Astrocyte of the spinal cord (primary cell): ENCODE results near the gene ITGAE.

Source experiments
- DNase-seq: peaks from one replicate; pipeline ENCODE4 v3.0.0; 2011; ENCODE audit warnings: low read depth, low spot score
- H3K4me3 ChIP-seq: 2 replicates; pipeline ENCODE4 v1.5.1; 2011; ENCODE audit warnings: low read depth, mild to moderate bottlenecking, low read length, moderate library complexity
- in situ Hi-C: cut with HindIII; loops from 2 replicates; pipeline ENCODE4 v1.10.0; 2017; ENCODE audit warnings: low sequenced_read_pairs
- TF ChIP-seq, protein P1 (sequence below): IDR thresholded peaks from 2 replicates; pipeline ENCODE4 v1.5.1; 2012; ENCODE audit warnings: low read depth, mild to moderate bottlenecking, low read length, inconsistent platforms

The ITGAE gene

DNA sequence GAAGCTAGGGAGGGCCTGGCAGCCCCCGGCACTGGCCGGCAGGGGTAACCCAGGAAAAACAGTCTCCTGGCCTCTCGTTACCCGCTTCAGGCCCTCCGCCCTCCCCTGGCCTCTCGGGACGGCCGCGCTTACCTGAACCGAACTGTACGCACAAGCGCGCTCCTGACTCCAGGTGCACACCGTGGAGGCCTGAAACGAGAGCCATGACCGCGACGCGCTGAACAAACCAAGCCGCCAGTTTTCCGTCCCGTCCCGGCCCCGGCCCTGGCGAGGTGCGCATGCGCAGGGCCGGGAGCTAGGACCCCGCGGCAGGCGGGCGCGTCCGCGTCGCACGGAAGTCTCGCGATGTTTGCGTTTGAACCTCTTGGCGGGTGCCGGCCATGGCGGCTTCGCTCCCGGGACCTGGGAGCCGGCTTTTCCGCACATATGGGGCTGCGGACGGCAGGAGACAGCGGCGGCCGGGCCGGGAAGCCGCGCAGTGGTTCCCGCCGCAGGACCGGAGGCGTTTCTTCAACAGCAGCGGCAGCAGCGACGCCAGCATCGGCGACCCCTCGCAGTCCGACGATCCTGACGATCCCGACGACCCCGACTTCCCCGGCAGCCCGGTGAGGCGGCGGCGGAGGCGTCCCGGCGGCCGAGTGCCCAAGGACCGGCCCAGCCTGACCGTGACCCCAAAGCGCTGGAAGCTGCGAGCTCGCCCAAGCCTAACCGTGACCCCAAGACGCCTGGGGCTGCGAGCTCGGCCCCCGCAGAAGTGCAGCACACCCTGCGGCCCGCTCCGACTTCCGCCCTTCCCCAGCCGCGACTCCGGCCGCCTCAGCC lies 77.2 kb downstream of the ITGAE start, which contains the start of gene HASPIN:
Gene HASPIN (plus strand): TSS at position 348 of the 822 bp plus-strand sequence. CDS start 33 bp downstream, at position 381.
- DNase-seq, result peak; percentile 88
- in situ Hi-C loops, result no loop called here
- H3K4me3 ChIP-seq, result peak within 1 kb of the TSS; percentile 91
- TF ChIP-seq, protein P1, sequence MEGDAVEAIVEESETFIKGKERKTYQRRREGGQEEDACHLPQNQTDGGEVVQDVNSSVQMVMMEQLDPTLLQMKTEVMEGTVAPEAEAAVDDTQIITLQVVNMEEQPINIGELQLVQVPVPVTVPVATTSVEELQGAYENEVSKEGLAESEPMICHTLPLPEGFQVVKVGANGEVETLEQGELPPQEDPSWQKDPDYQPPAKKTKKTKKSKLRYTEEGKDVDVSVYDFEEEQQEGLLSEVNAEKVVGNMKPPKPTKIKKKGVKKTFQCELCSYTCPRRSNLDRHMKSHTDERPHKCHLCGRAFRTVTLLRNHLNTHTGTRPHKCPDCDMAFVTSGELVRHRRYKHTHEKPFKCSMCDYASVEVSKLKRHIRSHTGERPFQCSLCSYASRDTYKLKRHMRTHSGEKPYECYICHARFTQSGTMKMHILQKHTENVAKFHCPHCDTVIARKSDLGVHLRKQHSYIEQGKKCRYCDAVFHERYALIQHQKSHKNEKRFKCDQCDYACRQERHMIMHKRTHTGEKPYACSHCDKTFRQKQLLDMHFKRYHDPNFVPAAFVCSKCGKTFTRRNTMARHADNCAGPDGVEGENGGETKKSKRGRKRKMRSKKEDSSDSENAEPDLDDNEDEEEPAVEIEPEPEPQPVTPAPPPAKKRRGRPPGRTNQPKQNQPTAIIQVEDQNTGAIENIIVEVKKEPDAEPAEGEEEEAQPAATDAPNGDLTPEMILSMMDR, result peak; percentile 23

DNA sequence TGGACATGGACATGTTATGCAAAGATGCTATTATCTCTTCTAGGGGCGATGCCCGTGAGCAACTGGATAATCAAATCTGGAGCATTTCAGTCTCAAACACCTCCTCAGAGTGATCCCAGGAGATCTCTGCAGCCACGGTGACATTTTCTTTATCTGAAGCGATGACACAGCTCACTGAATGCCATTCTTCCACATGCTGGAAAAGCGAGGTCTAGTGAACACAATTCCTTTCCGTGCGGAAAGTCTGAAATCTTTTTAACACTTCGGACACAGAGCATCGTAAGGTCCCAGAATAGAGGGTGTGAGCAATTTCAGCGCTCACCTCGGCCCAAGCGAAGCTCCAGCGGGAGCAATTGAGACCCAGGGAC lies 77.8 kb downstream of the ITGAE start:
- TF ChIP-seq, protein P1, result no peak
- in situ Hi-C loops, result no loop called here

DNA sequence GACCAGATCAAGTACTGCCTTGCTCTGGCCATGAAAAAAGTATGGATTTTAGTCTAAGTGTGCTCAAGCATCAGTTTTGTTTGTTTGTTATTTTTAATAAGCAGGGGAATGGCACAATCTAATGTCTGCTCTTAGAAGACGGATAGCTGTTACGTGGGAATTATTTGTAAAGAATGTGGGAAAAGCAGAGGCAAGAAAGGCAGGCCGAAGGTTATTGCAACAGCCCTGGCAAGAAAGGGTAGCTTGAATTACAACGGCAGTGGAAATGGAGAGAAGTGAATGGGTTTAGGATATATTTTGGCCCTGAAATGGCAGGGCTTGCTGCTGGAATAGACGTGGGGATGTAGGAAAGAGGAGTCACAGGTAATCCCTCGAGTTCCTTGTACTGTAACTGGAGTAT lies 78.3 kb downstream of the ITGAE start:
- TF ChIP-seq, protein P1, result no peak
- H3K4me3 ChIP-seq, result peak overlapping the region; percentile 91
- DNase-seq, result no peak
- in situ Hi-C loops, result no loop called here

More for the DNA sequence above, 77.8 kb downstream of the ITGAE start:
- H3K4me3 ChIP-seq, result peak overlapping the region; percentile 91
- no peak for DNase-seq

DNA sequence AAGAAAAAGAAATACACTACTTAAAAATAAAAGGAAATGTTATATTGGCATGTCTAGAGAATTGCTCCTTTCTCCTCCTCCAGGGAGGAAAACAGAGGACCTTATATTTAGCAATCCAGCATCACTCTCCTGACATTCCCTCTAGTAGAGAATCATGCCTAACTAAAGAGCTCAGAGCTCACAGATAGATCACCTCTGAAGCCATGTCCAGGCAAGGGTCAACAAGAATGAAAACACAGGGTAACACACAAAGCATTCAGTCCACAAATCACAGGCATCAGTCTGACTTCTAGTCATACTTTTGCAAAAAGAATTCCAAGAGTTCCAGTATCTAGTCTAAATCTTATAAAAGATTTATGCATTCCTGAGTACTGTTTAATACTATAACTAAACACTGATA lies 81.7 kb downstream of the ITGAE start:
- TF ChIP-seq, protein P1, result no peak
- no peak for DNase-seq
- in situ Hi-C loops, result no loop called here
- H3K4me3 ChIP-seq, result no peak overlapping the region

DNA sequence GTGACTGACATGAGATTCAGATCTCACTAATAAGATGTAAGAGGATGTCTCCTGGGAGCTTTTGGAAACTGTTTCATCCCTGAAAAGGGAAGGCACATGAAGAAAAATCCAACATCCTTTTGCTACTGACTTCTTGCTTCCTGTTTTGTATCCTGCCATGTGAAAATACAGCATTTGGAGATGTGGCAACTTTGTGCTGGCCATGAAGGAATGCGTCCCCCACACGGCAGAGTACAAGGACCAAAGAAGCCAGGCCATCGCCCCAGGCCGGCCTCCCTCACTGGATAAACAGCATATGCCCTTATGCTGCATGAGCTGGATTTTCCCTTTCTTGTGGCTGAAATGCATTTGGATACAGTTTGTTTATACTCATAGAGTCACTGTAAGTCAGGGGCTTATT lies 82.8 kb downstream of the ITGAE start:
- TF ChIP-seq, protein P1, result no peak
- no peak overlapping the region for H3K4me3 ChIP-seq
- in situ Hi-C loops, result no loop called here
- DNase-seq, result no peak

DNA sequence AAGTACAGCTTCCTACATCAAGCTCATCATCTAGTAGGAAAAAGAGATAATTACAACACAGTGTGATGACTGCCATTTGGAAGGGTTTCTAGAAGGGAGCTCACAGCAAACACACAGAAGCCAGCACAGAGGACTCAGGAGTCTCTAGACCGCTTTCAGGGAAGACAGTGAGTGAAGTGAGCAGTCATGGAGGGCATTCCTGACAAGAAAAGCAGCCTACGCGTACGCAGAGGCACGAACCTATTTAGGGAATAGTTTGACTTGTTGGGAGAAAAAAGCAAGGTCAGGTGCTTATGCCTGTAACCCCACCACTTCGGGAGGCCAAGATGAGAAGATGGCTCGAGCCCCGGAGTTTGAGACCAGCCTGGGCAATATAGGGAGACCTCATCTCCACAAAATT lies 85.7 kb downstream of the ITGAE start:
- TF ChIP-seq, protein P1, result no peak
- in situ Hi-C loops, result no loop called here
- DNase-seq, result no peak
- no peak overlapping the region for H3K4me3 ChIP-seq
